HG03045 (cell line): ENCODE results near the gene SRD5A1.

Experiments used
- ATAC-seq: cut with Tn5 transposase; IDR thresholded peaks from one replicate; pipeline ENCODE4 v1.9.1; 2021; ENCODE audit warnings: mild to moderate bottlenecking, moderate library complexity; ENCODE audit not compliant: unreplicated experiment

The SRD5A1 gene

GRCh38 chr5:6632888-6633468 lies at the start of gene SRD5A1, which contains the start of gene NSUN2:
SRD5A1 (plus strand) TSS chr5:6633440; CDS start chr5:6633577, 137 bp downstream.
NSUN2 (minus strand) TSS chr5:6633044; CDS start chr5:6632979, 65 bp downstream.
- ATAC-seq, result peak; percentile 90

- ATAC-seq, result no peak
These were observed 49.1 kb upstream of the SRD5A1 start for GRCh38 chr5:6584101-6584645.

DNA sequence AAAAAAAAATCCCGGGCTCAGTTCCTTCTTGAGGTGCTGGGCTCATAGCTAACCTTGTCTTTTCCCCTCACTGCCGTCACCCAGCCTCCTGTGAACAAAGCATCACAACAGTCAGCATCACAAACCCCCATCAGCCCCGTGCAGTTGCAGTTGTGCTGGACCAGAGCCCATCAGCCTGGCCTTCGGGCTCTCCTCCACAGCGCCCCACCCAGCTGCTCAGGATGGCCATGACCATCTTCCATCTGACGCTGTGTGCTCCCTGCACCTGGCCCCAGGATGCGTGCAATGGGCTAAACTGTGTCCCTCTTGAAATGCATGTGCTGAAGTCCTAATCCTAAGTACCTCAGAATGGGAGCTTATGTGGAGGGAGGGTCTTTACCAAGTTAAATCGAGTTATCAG lies 48.5 kb upstream of the SRD5A1 start:
- no peak for ATAC-seq

GRCh38 chr5:6585168-6585567 lies 48.1 kb upstream of the SRD5A1 start:
- ATAC-seq, result no peak

GRCh38 chr5:6585939-6586646 lies 47.1 kb upstream of the SRD5A1 start:
- ATAC-seq, result no peak

- ATAC-seq, result no peak
These were observed 46.6 kb upstream of the SRD5A1 start for GRCh38 chr5:6586647-6587042.

- ATAC-seq, result no peak
These were observed 46.1 kb upstream of the SRD5A1 start for GRCh38 chr5:6587171-6587570.

GRCh38 chr5:6590581-6590980 lies 42.7 kb upstream of the SRD5A1 start:
- no peak for ATAC-seq

DNA sequence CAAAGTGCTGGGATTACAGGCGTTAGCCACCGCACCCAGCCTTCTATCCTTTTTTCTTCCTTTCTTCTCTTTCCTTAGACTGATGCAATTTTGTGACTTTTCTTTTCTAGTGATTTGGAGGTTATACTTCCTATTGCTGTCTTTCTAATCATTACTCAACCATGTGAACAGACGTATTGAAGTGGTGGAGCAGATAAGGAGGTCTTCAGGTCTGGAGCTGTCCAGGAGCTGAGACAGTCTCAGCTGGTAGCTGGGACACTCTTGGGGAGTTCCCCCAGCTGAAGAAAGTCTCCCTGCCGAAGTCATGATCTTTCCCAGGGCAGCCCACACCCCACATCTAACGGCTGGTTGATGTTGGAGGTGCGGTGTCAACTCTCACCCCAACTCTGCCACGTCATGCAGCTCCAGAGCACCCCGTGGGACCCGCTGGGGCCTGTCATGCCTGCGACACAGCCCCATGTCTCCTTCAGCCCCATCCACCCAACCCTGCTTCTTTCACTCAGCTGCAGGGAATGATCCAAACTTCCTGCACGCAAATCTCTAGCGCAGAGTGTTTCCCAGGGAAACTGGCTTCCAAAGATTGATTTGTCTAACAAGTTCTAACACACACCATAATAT lies 41.5 kb upstream of the SRD5A1 start:
- no peak for ATAC-seq

GRCh38 chr5:6592601-6593000 lies 40.6 kb upstream of the SRD5A1 start:
- ATAC-seq, result no peak

DNA sequence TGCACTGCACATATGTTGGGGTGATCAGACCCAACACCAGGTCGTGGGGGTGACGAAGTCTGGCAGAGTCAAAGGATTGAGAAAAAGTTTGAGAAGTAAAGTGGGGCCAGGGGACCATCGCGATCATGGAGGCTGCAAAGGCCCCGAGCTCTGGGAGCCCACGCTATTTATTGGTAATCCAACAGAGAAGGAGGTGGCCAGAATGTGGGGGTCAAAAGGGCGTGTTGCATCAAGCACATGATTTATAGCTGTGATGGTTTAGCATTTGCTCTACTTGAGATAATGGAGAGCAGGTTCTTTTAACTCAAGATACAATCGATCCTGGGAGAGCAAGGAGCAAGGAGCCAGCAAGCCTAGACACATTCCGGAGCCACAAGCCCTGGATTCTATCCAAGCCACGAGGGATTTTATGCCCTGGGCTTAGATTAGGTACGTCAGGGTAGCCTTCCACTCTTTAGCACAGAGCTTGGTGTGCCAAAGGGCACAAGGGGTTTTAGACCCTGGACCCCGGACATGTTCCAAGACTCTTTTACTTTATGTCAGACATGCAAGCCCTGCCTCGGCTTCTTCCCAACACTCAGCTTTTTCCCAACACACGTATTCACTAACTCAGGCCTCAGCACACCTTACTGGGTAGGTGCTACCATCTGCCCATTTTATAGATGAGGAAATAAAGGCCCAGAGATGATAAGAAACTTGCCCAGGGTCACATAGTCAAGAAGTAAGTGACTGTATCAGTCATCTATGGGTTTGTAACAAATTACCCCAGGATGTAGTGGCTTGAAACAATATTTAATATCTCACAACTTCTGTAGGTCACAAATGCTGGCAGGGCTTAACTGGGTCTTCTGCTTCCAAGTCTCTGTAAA lies 39.9 kb upstream of the SRD5A1 start:
- ATAC-seq, result no peak

DNA sequence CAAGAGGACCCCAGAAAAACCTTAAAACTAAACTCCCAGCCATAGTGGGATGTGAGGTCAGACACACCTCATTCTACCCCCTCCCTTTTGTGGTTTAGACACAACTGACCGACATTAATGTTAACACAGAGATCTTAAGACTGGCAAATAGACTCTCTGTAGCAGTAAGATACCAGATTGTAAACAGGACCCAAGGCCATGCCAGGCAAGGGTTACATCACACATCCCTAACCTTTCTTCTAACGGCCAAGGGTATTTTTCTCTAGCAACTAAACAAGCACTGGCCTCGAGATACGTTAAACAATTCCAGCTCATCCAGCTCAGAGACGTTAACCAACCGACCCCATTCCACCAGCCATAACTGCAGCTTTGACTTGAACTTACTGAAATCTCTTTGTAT lies 39.2 kb upstream of the SRD5A1 start:
- no peak for ATAC-seq

GRCh38 chr5:6595405-6595804 lies 37.8 kb upstream of the SRD5A1 start:
- ATAC-seq, result no peak

DNA sequence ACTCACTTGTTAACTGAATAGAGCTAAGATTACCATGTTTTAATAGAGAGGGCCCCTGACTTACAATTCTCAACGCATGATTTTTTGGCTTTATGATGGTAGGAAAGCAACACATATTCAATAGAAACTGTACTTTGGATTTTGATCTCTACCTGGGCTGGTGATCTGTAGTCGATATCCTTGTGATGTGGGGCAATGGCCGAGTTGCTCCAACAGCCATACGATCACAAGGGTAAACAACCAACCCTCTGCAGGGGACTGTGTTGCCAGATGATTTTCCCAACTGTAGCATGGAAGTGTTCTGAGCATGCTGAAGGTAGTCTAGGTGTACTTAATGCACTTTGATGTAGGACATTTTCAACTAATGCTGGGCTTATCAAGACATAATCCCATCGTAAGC lies 36.9 kb upstream of the SRD5A1 start:
- no peak for ATAC-seq

GRCh38 chr5:6597557-6597956 lies 35.7 kb upstream of the SRD5A1 start:
- no peak for ATAC-seq

DNA sequence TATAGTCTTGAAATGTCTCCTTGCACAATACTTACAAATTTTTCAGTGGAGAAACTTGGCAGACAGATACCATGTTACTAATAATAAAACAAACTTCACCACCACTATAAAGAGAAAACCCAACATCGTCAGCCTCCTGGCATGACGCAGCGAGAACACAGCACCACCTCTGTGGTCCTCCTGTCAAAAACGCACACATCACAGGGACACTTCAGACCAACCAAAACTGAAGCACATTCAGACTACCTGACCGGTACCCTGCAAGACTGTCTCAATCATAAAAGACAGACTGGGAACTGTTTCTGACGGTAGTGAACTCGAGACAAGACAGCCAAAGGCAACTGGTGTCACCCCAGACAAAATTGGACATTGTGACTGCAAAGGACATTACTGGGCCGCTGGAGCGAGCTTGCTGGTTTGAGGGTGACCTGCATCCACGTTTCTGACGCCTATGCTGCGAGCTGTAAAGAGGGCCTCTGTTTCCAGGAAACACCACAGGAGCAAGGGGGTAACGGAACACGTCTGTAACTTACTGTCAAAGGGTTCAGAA lies 34.8 kb upstream of the SRD5A1 start:
- ATAC-seq, result no peak

- ATAC-seq, result no peak
These were observed 33.5 kb upstream of the SRD5A1 start for GRCh38 chr5:6599739-6600138.

GRCh38 chr5:6601271-6601670 lies 32.0 kb upstream of the SRD5A1 start:
- no peak for ATAC-seq

- no peak for ATAC-seq
These were observed 31.4 kb upstream of the SRD5A1 start for GRCh38 chr5:6601816-6602215.

DNA sequence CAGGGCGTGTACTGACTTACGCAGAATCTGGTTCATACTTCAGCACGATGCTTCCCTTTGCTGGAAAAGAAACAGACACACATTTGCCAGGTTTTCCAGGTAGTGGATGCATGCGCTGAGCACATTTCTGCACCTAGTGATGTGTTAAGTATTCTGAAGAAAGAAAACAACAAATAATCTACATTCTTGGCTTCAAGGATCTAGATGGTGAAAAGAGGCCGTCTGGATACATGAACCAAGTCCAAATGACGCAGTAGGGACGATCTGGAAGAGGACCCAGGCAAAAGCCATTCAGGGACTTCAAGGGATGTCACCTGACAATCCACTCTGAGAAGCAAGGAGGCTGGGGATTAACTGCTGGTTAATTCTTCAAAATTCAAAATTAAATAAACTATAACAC lies 30.8 kb upstream of the SRD5A1 start:
- ATAC-seq, result no peak

DNA sequence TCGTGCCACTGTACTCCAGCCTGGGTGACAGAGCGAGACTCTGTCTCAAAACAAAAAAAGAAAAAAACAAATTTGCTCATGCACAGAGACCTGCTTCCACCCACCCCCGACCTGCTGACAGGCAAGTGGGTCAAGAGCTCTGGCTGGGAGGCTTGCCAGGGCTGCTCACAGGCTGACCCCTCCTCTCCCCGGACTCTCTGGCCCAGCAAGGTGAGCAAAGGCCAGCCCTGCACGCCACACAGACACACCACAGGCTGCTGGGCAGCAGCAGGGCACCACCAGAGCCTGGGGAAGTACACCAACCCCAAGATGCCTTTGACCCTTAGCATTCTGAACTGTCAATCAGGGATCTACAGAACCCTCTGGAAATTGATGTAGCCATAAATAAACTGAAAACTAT lies 29.6 kb upstream of the SRD5A1 start:
- no peak for ATAC-seq
